ENCODE data around the gene PRKAR1B. TPM values are rescaled to one million over a fixed set of nuclear protein-coding genes. Genes with fewer than 3 reads are reported as not detected.

PRKAR1B gene
- total and polyA plus RNA-seq, 10 of the 15 experiments (the other 5 are each of a cell fraction or from before 2014, with no cell fraction given), result 1.4 to 45.6 (median 19.3) TPM

DNA sequence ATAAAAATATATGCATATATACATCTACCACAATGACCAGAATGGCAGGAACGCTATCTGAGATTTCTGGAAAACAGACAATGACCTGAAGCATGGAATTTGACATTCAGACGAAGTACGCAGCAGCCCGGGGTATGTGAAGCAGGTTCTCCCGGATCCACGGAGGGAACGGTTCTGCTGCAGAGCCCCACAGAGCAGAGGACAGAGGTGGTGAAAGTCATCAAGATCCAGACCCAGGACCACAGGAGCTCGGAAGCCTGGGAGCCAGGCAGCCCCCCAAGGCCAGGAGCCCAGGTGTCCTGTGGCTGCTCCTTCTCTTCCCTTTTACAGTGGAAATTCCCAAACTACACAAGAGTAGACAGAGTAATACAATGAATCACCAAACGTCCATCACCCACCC is 42.7 kb downstream of the PRKAR1B start (continued):
- TF ChIP-seq E4F1 (IDR thresholded peaks at IDR 0.05; ENCODE audit: borderline replicate concordance, partially characterized antibody) (no peak), KDM1A (IDR thresholded peaks at IDR 0.05; ENCODE audit: borderline replicate concordance) (no peak), MEF2A (IDR thresholded peaks at IDR 0.05; ENCODE audit: insufficient read depth, low read depth, low read length) (no peak), MYB (IDR thresholded peaks at IDR 0.05; ENCODE audit: borderline replicate concordance, low read depth, low read length) (no peak), ESRRA (IDR thresholded peaks at IDR 0.05; ENCODE audit: low read length) (no peak)

DNA sequence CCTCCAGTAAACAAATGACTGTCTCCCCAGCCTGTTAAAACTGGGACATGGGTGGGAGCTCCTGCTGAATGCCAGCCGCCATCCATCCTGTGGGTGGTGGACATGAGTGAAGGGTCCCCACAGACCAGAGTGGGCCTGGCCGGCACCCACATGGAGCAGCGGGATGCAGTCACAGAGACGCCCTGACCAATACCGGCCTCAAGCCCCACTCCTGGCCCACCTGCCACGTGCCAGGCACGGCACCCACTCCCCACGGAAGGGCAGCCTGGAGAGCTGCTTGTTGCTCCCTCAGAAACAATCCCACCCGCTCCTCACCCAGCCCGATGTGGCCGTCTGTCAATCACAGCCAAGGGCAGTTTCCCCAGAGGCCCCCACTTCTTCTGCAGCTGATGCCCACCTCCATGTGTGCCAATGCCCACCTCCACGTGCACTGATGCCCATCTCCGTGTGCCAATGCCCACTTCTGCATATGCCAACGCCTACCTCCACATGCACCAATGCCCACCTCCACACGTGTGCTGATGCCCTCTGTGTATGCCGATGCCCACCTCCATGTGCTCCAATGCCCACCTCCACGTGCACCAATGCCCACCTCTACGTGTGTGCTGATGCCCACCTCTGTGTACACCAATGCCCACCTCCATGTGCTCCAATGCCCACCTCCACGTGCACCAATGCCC is 43.4 kb downstream of the PRKAR1B start:
- Histone ChIP-seq H3K36me3 (ENCODE audit: control insufficient read depth in 2 of 2, insufficient read depth in 2 of 2, low read length in 1 of 2) (peaks cover 2 to 3% of the 10 kb centered on the region in 2 experiments; a peak in 3 of 4 replicates), H3K27ac (ENCODE audit: control insufficient read depth, insufficient read depth) (no peak overlapping the region), H3K27me3 (replicated peaks in 1 of 2; ENCODE audit: control insufficient read depth in 2 of 2, insufficient read depth in 2 of 2, low read length in 1 of 2) (no peaks in the 10 kb centered on the region), H3K9ac (ENCODE audit: control insufficient read depth, insufficient read depth, low read length) (no peak overlapping the region), H2AFZ (ENCODE audit: control insufficient read depth, low read depth, low read length) (no peak overlapping the region), H3K4me1 (ENCODE audit: control insufficient read depth, insufficient read depth, low read length) (no peaks in the 10 kb centered on the region), H3K9me3 (replicated peaks; ENCODE audit: control insufficient read depth, insufficient read depth, low read length) (peaks cover 7% of the 10 kb centered on the region; the same call in 2 of the 3 replicates), H3K4me2 (ENCODE audit: control insufficient read depth, insufficient read depth) (no peak overlapping the region), H3K4me3 (no peak overlapping the region), H4K20me1 (ENCODE audit: control insufficient read depth, insufficient read depth) (no peaks in the 10 kb centered on the region), H3K79me2 (ENCODE audit: control insufficient read depth, insufficient read depth, low read length) (no peaks in the 10 kb centered on the region)
- SMC1A ChIA-PET (ENCODE audit: uncharacterized antibody, unreplicated experiment), result no interaction called here
- in situ Hi-C loops (cut with MboI) (no loop called here), intact Hi-C loops (cut with micrococcal nuclease; ENCODE audit: unreplicated experiment) (no loop called here)
- POLR2A ChIA-PET, result no interaction called here
- DNase-seq (ENCODE audit: low read depth, low spot score), result no peak
- CTCF ChIA-PET, result no interaction called here
- RAD21 ChIA-PET (ENCODE audit: unreplicated experiment), result no interaction called here
- ATAC-seq, result no peak
- WGBS (ENCODE audit: insufficient coverage, insufficient replicate concordance, low lambda C conversion rate, missing lambda C conversion rate), result 98% methylated on average over 19 of the region's 19 CpGs
- BruUV-seq (replicated peaks), result no TSS peak
- FAIRE-seq, result no peak
- TF ChIP-seq, protein P1, sequence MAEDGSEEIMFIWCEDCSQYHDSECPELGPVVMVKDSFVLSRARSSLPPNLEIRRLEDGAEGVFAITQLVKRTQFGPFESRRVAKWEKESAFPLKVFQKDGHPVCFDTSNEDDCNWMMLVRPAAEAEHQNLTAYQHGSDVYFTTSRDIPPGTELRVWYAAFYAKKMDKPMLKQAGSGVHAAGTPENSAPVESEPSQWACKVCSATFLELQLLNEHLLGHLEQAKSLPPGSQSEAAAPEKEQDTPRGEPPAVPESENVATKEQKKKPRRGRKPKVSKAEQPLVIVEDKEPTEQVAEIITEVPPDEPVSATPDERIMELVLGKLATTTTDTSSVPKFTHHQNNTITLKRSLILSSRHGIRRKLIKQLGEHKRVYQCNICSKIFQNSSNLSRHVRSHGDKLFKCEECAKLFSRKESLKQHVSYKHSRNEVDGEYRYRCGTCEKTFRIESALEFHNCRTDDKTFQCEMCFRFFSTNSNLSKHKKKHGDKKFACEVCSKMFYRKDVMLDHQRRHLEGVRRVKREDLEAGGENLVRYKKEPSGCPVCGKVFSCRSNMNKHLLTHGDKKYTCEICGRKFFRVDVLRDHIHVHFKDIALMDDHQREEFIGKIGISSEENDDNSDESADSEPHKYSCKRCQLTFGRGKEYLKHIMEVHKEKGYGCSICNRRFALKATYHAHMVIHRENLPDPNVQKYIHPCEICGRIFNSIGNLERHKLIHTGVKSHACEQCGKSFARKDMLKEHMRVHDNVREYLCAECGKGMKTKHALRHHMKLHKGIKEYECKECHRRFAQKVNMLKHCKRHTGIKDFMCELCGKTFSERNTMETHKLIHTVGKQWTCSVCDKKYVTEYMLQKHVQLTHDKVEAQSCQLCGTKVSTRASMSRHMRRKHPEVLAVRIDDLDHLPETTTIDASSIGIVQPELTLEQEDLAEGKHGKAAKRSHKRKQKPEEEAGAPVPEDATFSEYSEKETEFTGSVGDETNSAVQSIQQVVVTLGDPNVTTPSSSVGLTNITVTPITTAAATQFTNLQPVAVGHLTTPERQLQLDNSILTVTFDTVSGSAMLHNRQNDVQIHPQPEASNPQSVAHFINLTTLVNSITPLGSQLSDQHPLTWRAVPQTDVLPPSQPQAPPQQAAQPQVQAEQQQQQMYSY (CRISPR knock-in tag; IDR thresholded peaks at IDR 0.05), result no peak
- TF ChIP-seq NFYB (IDR thresholded peaks at IDR 0.05; ENCODE audit: insufficient read depth, low read depth, low read length) (no peak), TCF3 (IDR thresholded peaks at IDR 0.05; ENCODE audit: borderline replicate concordance, insufficient read depth, low read depth, low read length) (no peak), BCLAF1 (IDR thresholded peaks at IDR 0.05) (no peak)
- TF ChIP-seq, protein P2, sequence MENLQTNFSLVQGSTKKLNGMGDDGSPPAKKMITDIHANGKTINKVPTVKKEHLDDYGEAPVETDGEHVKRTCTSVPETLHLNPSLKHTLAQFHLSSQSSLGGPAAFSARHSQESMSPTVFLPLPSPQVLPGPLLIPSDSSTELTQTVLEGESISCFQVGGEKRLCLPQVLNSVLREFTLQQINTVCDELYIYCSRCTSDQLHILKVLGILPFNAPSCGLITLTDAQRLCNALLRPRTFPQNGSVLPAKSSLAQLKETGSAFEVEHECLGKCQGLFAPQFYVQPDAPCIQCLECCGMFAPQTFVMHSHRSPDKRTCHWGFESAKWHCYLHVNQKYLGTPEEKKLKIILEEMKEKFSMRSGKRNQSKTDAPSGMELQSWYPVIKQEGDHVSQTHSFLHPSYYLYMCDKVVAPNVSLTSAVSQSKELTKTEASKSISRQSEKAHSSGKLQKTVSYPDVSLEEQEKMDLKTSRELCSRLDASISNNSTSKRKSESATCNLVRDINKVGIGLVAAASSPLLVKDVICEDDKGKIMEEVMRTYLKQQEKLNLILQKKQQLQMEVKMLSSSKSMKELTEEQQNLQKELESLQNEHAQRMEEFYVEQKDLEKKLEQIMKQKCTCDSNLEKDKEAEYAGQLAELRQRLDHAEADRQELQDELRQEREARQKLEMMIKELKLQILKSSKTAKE (IDR thresholded peaks at IDR 0.05; ENCODE audit: low read depth, poor library complexity, severe bottlenecking), result no peak

All from GM12878 (cell line).